C4-2B (cell line): ENCODE results near the gene KLHL3.
"Not testable (repeated sequence)": the region's sequence is repeated elsewhere in the genome, so short reads cannot be mapped to it uniquely, and the experiment has no call there.

Source experiments
- ZFX ChIP-seq: fragments of 450-650 bp; IDR thresholded peaks from 2 replicates; pipeline ENCODE4 v1.6.1; 2017
- TF ChIP-seq, protein P1 (sequence below): fragments of 450-650 bp; conservative IDR thresholded peaks from 2 replicates; pipeline ENCODE4 v1.5.1; 2017; ENCODE audit warnings: mild to moderate bottlenecking

DNA sequence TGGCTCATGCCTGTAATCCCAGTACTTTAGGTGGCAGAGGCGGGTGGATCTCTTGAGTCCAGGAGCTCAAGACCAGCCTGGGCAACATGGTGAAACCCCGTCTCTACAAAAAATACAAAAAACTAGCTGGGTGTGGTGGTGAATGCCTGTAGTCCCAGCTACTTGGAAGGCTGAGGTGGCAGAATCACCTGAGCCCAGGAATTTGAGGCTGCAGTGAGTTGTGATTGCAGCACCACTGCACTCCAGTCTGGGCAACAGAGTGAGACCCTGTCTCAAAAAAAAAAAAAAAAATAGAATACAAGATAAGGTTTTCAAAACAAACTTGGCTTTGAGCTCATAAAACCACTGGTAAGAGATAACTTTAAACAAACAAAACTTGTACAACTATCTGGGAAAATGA, 92.8 kb downstream of the KLHL3 start:
- TF ChIP-seq, protein P1, sequence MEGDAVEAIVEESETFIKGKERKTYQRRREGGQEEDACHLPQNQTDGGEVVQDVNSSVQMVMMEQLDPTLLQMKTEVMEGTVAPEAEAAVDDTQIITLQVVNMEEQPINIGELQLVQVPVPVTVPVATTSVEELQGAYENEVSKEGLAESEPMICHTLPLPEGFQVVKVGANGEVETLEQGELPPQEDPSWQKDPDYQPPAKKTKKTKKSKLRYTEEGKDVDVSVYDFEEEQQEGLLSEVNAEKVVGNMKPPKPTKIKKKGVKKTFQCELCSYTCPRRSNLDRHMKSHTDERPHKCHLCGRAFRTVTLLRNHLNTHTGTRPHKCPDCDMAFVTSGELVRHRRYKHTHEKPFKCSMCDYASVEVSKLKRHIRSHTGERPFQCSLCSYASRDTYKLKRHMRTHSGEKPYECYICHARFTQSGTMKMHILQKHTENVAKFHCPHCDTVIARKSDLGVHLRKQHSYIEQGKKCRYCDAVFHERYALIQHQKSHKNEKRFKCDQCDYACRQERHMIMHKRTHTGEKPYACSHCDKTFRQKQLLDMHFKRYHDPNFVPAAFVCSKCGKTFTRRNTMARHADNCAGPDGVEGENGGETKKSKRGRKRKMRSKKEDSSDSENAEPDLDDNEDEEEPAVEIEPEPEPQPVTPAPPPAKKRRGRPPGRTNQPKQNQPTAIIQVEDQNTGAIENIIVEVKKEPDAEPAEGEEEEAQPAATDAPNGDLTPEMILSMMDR, result not testable (repeated sequence)
- TF ChIP-seq ZFX, result not testable (repeated sequence)
